ENCODE data around the gene BTBD16. TPM values are rescaled to one million over a fixed set of nuclear protein-coding genes. Genes with fewer than 3 reads are reported as not detected.

BTBD16 gene
- total RNA-seq, 3 donors from 2014 or later: 0.29 TPM; not detected in 2

GRCh38 chr10:122311716-122312115 lies 40.6 kb downstream of the BTBD16 start:
- intact Hi-C loops (cut with DNase I; ENCODE audit: low total_unique reads): no loop called here
- Histone ChIP-seq H3K4me1 (peaks cover 0 to 4% of the 10 kb centered on the region in 2 donors), H3K27ac (no peak overlapping the region)

GRCh38 chr10:122316224-122316884 lies 45.3 kb downstream of the BTBD16 start:
- H3K27ac ChIP-seq: no peak overlapping the region
- H3K4me3 ChIP-seq: no peak overlapping the region
- TF ChIP-seq POLR2AphosphoS5 (IDR thresholded peaks at IDR 0.05): no peak
- TF ChIP-seq, protein P1, sequence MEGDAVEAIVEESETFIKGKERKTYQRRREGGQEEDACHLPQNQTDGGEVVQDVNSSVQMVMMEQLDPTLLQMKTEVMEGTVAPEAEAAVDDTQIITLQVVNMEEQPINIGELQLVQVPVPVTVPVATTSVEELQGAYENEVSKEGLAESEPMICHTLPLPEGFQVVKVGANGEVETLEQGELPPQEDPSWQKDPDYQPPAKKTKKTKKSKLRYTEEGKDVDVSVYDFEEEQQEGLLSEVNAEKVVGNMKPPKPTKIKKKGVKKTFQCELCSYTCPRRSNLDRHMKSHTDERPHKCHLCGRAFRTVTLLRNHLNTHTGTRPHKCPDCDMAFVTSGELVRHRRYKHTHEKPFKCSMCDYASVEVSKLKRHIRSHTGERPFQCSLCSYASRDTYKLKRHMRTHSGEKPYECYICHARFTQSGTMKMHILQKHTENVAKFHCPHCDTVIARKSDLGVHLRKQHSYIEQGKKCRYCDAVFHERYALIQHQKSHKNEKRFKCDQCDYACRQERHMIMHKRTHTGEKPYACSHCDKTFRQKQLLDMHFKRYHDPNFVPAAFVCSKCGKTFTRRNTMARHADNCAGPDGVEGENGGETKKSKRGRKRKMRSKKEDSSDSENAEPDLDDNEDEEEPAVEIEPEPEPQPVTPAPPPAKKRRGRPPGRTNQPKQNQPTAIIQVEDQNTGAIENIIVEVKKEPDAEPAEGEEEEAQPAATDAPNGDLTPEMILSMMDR (IDR thresholded peaks at IDR 0.05): no peak
- TF ChIP-seq POLR2A (IDR thresholded peaks at IDR 0.05): no peak
- no peaks in the 10 kb centered on the region for H3K27me3 ChIP-seq
- intact Hi-C loops (cut with DNase I; ENCODE audit: low total_unique reads): no loop called here
- no peak for DNase-seq (ENCODE audit: low spot score in 2 of 2)
- no peaks in the 10 kb centered on the region for H3K9me3 ChIP-seq
- no peaks in the 10 kb centered on the region for H3K4me1 ChIP-seq
- H3K36me3 ChIP-seq: no peaks in the 10 kb centered on the region

More at GRCh38 chr10:122311716-122312115, 40.6 kb downstream of the BTBD16 start:
- no peak overlapping the region for H3K4me3 ChIP-seq
- no peaks in the 10 kb centered on the region for H3K36me3 ChIP-seq
- H3K9me3 ChIP-seq: no peaks in the 10 kb centered on the region
- TF ChIP-seq POLR2AphosphoS5 (IDR thresholded peaks at IDR 0.05): no peak
- no peak for DNase-seq (ENCODE audit: low spot score in 2 of 2)
- no peaks in the 10 kb centered on the region for H3K27me3 ChIP-seq

- DNase-seq (ENCODE audit: low spot score in 2 of 2): no peak
- Histone ChIP-seq H3K36me3 (no peaks in the 10 kb centered on the region), H3K27me3 (no peaks in the 10 kb centered on the region), H3K4me1 (no peaks in the 10 kb centered on the region), H3K4me3 (no peak overlapping the region), H3K27ac (no peak overlapping the region), H3K9me3 (no peaks in the 10 kb centered on the region)
- intact Hi-C loops (cut with DNase I; ENCODE audit: low total_unique reads): no loop called here
- TF ChIP-seq POLR2A (IDR thresholded peaks at IDR 0.05) (no peak), POLR2AphosphoS5 (IDR thresholded peaks at IDR 0.05) (no peak)
- TF ChIP-seq, protein P1 (IDR thresholded peaks at IDR 0.05): no peak
Measured at GRCh38 chr10:122321960-122322359, 50.9 kb downstream of the BTBD16 start.

DNA sequence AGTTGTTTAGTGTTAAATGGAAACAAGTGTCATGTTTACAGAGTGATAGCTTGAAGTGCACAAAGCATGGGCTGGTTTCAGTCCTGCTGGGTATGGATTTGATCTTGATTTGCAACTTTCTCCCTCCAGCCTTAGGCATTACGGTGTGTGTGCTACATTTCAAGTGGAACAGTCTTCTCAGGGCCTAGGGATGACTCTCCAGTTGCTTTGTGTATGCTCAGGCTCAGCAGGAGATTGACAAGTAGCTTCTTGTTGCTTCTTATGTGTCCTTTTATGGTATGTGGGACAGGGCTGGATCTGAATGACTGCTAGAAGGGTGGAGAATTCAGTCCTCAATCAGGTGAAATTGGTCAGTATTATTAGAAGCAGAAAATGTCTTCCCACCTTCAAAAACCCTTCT lies 52.1 kb downstream of the BTBD16 start:
- Histone ChIP-seq H3K36me3 (no peaks in the 10 kb centered on the region), H3K27ac (no peak overlapping the region), H3K9me3 (no peaks in the 10 kb centered on the region), H3K4me3 (no peak overlapping the region), H3K4me1 (no peaks in the 10 kb centered on the region), H3K27me3 (no peaks in the 10 kb centered on the region)
- no peak for DNase-seq (ENCODE audit: low spot score in 2 of 2)
- intact Hi-C loops (cut with DNase I; ENCODE audit: low total_unique reads): no loop called here
- TF ChIP-seq POLR2A (IDR thresholded peaks at IDR 0.05) (no peak), POLR2AphosphoS5 (IDR thresholded peaks at IDR 0.05) (no peak)
- TF ChIP-seq, protein P1 (IDR thresholded peaks at IDR 0.05): no peak

DNA sequence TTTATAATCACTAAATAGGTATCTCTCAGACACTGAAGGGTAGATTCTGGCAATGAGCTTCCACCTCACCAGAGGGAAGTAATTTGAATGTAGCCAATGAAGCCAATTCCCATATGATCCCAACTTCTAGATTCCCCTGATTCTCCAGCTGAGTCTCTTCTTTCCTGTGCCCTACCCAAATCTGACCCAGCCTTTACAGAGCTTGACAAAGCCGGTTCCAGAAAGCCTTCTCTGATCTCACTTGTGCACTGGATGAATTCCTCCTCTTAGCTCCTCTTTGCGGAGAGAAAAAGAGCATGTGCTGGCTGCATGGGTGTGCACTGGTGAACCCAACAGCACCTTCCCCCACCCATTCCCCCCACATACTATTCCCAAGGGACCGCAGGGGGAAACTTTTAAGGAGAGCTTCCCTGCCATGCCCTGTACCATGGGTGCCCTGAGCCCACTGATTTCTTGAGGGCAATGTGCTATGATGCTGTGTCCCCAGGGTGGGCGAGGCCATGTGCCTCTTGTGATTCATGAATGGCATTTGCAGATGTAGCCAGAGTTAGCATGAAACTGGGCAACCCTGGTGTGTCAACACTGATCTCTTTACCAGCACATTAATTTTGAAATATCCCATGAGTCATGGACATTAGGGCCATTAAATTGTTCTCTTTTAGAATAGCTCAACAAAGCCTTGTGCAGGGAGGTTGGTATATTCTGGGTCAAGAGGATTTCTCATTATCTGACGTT lies 53.0 kb downstream of the BTBD16 start:
- no peaks in the 10 kb centered on the region for H3K27me3 ChIP-seq
- DNase-seq (ENCODE audit: low spot score in 2 of 2): no peak
- TF ChIP-seq POLR2AphosphoS5 (IDR thresholded peaks at IDR 0.05): no peak
- TF ChIP-seq POLR2A (IDR thresholded peaks at IDR 0.05): no peak
- H3K4me1 ChIP-seq: no peaks in the 10 kb centered on the region
- no peak overlapping the region for H3K4me3 ChIP-seq
- intact Hi-C loops (cut with DNase I; ENCODE audit: low total_unique reads): no loop called here
- no peak overlapping the region for H3K27ac ChIP-seq
- H3K36me3 ChIP-seq: no peaks in the 10 kb centered on the region
- no peaks in the 10 kb centered on the region for H3K9me3 ChIP-seq

GRCh38 chr10:122325235-122325634 lies 54.1 kb downstream of the BTBD16 start:
- intact Hi-C loops (cut with DNase I; ENCODE audit: low total_unique reads): no loop called here
- Histone ChIP-seq H3K9me3 (no peaks in the 10 kb centered on the region), H3K4me3 (no peak overlapping the region), H3K27ac (no peak overlapping the region), H3K4me1 (no peaks in the 10 kb centered on the region), H3K36me3 (no peaks in the 10 kb centered on the region), H3K27me3 (no peaks in the 10 kb centered on the region)
- DNase-seq (ENCODE audit: low spot score in 2 of 2): no peak
- no peak for TF ChIP-seq POLR2A (IDR thresholded peaks at IDR 0.05)
- TF ChIP-seq, protein P1 (IDR thresholded peaks at IDR 0.05): no peak
- no peak for TF ChIP-seq POLR2AphosphoS5 (IDR thresholded peaks at IDR 0.05)

Data from breast epithelium (tissue), 4 donors.